SIG-M5 treated with dmso at 0.1 percent for 504 hours (cell line): ENCODE data around the gene SRRM5.
"Not testable (repeated sequence)": the region's sequence is repeated elsewhere in the genome, so short reads cannot be mapped to it uniquely, and the experiment has no call there.

Experiments used
- DNase-seq: peaks from one replicate; lab custom pipeline; 2025; ENCODE audit not compliant: unreplicated experiment; lab: John Stamatoyannopoulos, UW

The SRRM5 gene, protein sequence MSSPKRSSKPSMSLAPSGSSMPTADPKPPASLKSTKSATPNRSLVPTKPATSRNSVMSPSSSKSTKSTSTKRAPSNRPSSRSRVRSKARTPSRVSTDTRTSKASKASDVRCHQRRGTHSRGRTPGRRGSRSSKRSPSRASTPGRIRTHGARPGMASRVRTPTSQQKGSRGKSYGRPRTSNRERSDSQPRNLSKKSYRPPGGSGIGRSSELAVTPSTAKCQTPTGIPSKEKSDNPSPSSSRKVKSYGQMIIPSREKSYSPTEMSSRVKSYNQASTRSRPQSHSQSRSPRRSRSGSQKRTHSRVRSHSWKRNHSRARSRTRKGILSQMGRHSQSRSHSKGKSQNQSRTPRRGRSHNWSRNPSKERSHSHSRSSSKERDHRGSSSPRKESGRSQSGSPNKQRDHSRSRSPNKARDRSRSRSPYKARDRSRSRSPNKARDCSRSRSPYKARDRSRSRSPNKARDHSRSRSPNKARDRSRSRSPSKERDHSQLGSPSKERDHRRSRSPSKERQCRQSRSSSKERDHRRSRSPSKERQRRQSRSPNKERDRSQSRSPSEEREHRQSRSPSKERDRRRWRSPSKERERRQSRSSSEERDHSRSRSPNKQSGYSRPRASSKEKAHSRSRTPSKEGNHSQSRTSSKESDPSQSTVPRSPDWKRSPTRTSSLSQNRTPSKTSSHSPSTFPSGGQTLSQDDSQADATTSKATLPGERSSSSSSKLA

DNA sequence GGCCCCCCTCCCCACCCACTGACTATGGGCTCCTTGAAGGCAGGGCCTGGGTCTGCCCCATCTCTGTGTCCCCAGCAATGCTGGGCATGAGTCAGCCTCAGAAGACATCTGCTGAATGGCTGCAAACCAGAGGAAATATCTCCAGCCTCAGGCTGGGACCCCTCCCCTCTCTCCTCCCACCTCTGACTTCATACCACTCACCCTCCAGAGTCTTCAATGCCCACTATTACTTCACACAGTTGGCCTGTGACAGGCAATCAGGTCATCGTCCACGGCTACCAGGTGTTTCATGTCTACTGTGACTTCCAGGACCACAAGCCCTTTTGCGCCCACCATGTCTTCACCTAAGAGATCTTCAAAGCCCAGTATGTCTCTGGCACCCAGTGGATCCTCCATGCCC lies at the start of gene SRRM5:
SRRM5 (plus strand) TSS at position 301 of the 400 bp plus-strand sequence; CDS start at position 335, 34 bp downstream.
- no peak for DNase-seq

DNA sequence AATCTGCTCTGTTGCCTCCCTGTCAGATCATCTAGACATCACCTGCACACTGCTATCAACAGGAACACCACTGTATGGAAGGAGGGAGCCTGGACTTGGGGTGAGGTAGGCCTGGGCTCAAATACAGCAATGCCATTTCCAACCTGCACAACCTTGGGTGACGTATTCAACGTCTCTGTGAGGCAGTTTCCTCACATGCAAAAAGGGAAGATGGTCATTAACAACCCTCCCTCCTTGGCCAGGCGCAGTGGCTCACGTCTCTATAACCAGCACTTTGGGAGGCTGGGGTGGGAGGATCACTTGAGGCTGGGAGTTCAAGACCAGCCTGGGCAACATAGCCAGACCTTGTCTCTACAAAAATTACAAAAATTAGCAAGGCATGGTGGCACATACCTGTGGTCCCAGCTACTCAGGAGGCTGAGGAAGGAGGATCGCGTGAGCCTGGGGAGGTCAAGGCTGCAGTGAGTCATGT lies 49.6 kb upstream of the SRRM5 start:
- DNase-seq, result no peak

DNA sequence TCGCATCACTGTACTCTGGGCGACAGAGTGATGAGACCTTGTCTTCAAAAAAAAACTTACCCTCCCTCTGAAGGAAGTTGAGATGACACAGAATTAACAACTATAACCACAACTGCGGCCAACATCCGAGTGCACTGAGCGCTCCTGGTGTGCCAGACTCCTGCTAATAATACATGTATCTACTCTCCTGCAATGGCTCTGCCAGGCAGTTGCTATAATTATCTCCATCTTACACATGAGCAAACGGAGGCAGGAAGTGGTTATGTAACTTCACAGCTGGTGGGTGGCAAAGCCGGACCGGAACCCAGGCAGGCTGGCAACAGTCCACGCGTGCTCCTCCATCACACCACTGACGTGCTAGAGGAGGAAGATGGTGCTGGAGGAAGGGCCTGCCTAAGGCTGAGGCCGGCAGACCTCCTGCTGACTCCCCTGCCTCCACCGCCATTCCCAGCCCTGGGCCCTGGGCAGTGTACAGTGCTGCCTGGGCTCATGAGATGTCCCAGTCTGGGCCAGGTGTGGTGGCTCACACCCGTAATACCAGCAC lies 49.1 kb upstream of the SRRM5 start:
- DNase-seq, result peak; percentile 97

DNA sequence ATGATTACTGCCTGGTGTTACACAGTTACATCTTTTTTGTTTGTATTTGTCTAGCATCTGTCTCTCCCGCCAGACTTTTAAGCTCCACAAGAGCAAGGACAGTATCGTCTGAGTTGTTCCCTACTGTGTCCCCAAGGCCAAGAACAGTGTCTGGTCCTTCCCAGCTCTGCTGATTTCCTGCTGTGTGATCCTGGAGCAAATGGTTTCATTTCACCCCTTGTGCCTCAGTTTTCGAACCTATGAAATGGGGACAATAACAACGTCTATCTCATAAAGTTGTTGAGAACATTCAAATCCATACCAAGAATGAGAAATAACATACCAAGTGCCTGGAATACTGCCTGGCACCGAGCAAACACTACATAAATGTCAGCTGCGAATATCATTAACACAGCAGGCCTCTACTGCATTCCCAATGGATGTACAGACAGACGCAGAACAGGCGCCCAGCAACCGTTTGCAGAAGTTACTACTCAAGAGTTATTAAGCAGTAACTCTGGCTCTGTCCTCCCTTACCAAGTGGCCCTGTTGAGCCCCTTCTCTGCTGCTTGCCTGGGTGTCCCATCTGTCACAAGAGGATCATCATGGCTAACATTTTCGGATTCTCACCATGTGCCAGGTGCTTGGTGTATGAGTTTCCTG lies 48.0 kb upstream of the SRRM5 start:
- DNase-seq, result no peak

DNA sequence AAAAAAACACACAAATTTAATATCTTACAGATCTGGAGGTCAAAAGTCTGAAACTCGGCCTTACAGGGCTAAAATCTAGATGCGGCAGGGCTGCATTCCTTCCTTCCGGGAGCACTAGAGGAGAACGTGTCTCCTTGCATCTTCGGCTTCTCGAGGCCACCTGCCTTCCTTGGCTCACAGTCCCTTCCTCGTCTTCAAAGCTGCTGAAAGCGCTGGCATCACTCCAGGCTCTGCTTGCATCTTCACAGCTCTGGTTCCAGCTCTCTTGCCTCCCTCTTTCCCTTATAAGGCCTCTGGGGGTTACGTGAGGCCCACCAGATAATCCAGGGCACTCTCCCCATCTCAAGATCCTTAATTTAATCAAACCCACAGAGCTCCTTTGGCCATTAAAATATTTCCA lies 47.1 kb upstream of the SRRM5 start:
- DNase-seq, result no peak

DNA sequence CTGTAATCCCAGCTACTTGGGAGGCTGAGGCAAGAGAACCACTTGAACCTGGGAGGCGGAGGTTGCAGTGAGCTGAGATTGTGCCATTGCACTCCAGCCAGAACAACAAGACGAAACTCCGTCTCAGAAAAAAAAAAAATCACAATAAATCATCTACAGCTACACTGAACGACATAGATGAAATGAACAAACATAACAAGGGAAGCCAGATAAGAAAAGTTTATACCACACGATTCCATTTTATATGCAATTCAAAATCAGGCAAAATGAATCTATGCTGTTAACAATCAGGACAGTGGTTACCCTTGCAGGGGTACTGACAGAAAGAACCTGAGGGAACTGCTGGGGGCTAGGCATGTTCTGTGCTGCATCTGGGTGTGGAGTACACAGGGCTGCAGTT lies 42.2 kb upstream of the SRRM5 start:
- no peak for DNase-seq

DNA sequence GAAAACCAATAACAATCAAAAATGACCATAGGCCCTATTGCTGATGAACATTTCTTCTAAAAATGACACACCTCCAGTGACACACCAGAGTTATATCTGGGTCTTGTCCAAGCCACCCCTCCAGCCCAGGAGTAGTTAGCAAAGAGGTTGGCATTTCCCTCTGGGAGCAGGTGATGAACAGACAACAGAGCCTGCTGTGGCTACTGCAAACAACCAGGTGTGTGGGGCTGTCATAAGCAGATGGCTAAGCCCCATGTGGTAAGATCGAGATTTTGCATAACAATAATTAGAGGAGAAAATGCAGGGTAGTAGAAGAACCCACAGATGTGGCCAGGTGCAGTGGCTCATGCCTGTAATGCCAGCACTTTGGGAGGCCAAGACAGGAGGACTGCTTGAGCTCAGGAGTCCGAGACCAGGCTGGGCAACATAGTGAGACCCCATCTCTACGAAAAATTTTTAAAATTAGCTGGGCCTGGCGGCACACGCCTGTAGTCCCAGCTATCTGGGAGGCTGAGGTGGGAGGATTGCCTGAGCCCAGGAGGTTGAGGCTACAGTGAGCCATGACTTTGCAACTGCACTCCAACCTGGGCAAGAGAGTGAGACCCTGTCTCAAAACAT lies 41.6 kb upstream of the SRRM5 start:
- DNase-seq, result no peak

DNA sequence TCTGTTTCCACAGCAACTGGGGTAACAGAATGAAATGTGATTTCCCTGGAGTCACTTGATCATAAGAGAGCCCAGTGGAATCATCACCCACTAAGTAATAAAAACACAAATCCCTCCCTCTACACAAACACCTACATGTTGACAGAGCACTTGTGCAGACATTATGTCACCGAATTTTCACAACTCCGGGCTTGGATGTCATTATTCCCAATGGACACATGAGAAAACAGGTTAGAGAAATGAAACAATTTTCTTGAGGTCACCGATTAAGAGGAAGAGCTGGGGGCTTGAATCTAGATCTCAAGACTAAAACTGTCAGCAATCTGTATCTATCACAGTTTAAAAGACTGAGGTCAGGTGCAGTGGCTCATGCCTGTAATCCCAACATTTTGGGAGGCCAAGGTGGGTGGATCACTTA lies 39.7 kb upstream of the SRRM5 start:
- no peak for DNase-seq

DNA sequence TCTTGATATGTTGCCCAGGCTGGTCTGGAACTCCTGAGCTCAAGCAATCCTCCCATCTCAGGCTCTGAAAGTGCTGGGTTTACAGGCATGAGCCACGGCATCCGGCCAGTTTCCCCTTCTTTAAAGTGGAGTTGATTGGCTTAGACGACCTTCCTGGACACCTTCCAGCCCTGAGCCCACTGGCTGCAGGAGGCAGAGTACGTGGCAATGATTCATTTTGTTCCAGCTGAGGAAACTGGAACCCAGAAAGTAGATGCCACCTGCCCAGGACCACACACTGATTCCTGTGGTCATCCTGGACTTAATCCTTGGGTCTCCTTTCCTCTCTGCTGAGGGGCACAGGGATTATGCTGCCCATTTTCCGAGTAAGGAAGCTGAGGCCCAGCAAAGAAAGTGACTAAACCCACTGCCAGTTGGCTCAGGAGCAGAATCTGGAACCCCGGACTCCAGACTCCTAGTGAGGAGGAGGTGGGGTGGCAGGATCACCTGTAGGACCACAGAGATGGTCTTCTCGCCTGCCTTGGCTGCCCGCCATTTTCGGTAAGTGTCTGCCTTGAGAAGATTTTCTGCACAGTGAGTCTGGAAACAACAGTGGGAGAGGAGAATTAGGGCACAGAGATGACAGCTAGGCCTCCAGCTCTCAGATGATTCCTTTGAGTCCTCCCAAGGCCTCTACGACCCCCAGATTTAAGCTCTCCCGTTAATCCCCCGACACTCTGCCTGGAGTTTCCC lies 37.3 kb upstream of the SRRM5 start:
- DNase-seq, result no peak

DNA sequence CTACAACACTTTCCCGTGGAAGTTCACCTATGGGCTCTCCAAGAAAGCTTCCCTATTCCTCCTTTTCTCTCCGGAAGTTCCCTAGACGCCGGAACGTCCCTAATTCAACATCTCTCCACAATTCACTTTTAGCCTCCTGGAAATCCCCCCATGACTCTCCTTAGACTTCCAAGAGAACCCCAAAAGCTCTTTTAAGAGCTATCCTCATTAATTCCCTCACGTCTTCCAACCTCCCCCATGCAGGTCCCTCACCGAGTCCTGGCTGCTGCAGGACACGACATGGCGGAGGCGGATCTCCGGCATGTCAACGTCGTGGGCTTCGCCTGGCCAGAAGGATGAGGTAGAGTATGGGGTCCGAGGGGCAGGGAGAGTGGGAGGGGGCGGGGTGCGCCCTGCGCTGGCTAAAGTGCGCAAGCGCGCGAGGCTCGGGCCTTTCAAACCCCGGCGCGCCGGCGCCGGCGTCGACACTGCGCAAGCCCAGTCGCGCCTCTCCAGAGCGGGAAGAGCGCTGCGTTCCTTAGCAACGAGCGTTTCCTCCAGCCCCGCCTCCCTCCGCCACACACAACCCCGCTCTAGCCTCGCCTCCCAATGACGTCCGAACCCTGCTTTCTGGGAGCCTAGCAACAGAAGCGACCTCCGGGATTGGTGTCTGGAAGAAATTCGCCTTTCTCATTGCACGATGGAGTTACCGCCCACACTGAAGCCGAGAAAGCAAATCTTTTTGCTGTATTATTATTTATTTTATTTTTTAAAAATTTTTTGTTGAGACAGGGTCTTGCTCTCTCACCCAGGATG lies 36.5 kb upstream of the SRRM5 start, which contains the start of the genes PINLYP and XRCC1:
PINLYP (plus strand) TSS at position 646 of the 795 bp plus-strand sequence. CDS start 1,391 bp downstream, outside the sequence.
XRCC1 (minus strand) TSS at position 372 of the 795 bp plus-strand sequence; CDS start at position 303, 69 bp downstream.
- peak; percentile 98 for DNase-seq

DNA sequence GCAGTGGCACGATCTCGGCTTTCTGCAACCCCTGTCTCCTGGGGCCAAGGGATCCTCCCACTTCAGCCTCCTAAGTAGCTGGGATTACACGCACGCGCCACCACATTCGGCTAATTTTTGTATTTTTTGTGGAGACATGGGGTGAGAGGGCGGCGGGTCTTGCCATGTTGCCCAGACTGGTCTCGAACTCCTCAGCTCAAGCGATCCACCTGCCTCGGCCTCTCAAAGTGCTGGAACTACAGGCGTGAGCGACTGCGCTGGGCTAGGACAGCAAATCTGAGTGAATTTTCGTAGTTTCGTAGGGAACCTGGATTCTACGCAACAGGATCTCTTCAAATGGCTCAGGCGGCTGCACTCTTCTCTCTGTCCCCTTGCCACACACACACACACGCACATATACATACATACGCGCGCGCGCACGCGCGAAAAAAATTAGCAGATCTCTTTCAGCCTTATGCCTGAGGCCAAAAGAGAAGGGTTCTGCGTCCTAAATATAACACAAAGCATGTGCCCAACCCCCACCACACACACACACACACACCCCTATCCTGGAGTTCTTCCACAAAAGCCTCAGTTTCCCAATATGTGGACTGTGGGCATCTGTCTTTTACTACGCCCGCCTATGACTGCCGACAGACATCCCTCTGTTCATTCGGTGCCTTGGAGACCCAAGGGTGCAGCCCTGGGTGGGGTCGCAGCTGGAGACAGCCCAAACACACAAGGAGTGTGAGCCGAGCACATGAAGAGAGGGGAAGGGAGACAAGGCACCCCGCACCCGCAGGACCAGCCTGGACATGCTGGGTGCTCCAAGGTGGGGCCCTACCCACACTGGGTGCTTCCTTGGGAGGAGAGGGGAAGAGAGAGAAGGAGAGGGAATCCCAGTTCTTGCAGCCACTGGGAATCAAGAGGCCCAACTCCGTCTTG lies 35.7 kb upstream of the SRRM5 start:
- DNase-seq, result peak; percentile 24

DNA sequence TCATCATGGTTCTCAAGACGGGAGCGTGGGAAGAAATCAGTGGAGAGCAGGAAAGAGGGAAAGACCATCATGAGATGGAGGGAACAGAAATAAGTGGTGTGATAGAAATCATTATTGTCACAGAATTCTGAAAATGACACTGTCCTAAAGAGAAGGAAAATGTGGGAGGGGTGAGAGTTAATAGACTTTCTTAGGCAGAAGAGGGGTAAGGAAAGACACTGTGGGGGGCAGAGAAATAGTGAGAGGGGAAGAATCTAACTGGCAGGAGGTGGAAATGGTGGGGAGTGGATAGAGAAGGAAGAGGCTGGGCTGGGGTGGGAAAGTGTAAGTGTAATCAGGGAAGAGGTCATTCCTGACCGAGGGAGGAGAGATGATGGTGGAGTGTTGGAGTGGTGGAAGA lies 33.1 kb upstream of the SRRM5 start:
- no peak for DNase-seq

DNA sequence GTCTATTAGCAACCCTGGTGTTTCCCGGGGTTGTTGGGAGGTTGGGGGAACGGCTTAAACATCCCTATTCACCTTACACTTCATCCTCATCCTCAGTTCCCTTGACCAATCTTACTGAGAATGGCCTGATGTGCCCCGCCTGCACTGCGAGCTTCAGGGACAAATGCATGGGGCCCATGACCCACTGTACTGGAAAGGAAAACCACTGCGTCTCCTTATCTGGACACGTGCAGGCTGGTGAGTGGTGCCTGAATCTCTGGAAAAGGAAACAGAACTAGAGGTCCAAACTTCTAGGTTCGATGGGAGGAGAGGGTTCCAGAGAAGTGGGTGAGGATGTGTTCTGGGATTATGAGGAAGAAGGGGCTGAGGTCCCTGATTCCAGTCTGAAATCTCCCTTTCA lies 30.4 kb upstream of the SRRM5 start:
- no peak for DNase-seq

DNA sequence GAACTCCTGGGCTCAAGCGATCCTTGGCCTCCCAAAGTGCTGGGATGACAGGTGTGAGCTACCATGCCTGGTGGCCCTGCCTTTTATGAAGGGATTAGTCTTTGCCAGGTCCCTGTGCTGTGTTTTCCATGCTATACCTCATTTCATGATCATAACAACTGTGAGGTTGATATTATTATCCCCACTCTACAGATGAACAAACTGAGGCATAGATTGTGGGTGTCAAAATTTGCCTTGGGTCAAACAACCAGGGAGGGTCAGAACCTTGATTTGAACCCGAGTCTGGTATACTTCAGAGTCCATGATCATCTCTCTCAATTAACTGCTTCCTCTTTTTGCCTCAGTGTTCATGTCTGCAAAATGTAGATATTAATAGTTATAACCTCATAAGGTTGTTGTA lies 29.4 kb upstream of the SRRM5 start:
- DNase-seq, result no peak

DNA sequence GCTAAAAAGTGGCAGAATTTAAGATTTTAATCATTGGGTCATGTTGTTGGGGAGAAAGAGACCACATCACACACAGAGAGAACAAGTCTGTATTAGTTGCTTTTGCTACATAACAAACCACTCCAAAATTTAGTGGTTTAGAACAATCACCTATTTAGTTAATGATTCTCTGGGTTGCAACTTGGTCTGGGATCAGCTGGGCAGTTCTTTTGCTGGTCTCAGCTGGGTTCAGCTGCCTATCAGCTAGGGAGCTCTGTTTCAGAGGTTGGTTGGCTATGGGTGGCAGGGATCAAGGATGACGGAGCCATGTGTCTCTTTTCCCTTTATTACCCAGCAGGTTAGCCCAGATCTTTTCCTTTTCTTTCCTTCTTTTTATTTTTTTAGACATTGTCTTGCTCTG lies 27.4 kb upstream of the SRRM5 start:
- no peak for DNase-seq

DNA sequence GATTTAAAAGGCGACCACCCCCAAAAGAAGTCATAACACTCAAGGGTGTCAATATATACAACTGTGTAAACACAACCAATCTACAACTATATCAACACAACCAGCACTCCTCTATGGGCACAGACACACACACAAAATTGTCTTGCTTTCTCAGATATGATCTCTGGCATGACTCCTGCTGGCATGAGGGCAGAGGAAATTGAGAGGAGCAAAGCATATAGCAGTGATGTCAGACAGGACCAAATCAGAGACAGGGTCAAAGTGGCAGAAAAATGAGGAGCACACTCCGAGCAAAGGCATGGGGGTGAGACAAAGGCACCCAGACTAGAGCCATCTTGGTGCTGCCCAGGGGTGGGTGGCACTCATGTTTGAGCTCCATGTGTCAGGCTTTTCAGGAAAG lies 25.5 kb upstream of the SRRM5 start:
- DNase-seq, result no peak

DNA sequence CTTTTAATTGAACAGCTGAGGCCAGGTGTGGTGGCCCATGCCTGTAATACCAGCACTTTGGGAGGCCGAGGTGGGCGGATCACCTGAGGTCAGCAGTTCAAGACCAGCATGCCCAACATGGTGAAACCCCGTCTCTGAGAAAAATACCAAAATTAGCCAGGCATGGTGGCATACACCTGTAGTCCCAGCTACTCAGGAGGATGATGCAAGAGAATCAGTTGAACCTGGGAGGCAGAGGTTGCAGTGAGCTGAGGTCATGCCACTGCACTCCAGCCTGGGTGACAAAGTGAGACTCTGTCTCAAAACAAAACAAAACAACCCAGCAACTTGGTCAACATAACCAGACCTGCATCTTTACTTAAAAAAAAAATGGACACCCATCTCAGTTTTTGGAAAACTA lies 24.9 kb upstream of the SRRM5 start:
- DNase-seq, result not testable (repeated sequence)

DNA sequence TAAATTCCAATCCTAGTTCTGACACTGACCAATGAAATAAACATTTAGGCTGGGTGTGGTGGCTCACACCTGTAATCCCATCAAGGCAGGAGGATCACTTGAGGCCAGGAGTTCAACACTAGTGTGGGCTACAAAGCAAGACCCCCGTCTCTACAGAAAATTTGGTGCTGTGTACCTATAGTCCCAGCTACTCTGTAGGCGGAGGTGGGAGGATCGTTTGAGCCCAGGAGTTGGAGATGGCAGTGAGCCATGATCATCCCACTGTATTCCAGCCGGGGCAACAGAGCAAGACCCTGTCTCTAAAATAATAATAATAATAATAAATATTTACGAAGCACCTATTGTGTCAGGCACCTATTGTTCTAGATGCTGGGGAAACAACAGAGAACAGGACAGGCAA lies 22.6 kb upstream of the SRRM5 start:
- no peak for DNase-seq
